OCI-LY7 (cell line): ENCODE data around the gene NFE2L1. TPM values are rescaled to one million over a fixed set of nuclear protein-coding genes. Genes with fewer than 3 reads are reported as not detected.

ENCODE experiments used
- BruUV-seq: library from RNA; stranded (reverse); fragments of 400-500 nt; replicated peaks from 2 replicates; lab custom pipeline; 2021; lab: Mats Ljungman, UMichigan
- CTCF ChIA-PET: fragments of 300-600 bp; sonication (Branson Sonifier 250); formaldehyde crosslinking; loops from one replicate; lab custom pipeline; 2022; ENCODE audit warnings: antibody characterized with exemption; ENCODE audit not compliant: unreplicated experiment; lab: Charles Lee
- POLR2A ChIA-PET: fragments of 300-600 bp; sonication (Branson Sonifier 250); formaldehyde crosslinking; loops from one replicate; lab custom pipeline; 2022; ENCODE audit warnings: antibody characterized with exemption; lab: Charles Lee
- DNase-seq: peaks from one replicate; pipeline ENCODE4 v3.0.0-alpha.2; 2015; ENCODE audit warnings: low spot score
- H2AFZ ChIP-seq: fragments of 200-600 bp; sonication (generic), shearing (Covaris generic); 2 replicates; pipeline ENCODE4 v1.6.1; 2014; ENCODE audit warnings: mild to moderate bottlenecking, antibody characterized with exemption, low read length, moderate library complexity
- H3K27ac ChIP-seq: fragments of 200-600 bp; sonication (generic); 2 replicates; pipeline ENCODE4 v1.5.1; 2014; ENCODE audit warnings: mixed run types, low read depth, mild to moderate bottlenecking, moderate library complexity, low read length, inconsistent platforms; ENCODE audit not compliant: poor library complexity, severe bottlenecking
- H3K36me3 ChIP-seq: fragments of 200-600 bp; sonication (generic); 2 replicates; pipeline ENCODE4 v1.6.1; 2014; ENCODE audit warnings: mild to moderate bottlenecking, antibody characterized with exemption, low read length, moderate library complexity, mixed read lengths; ENCODE audit not compliant: insufficient read depth
- H3K4me1 ChIP-seq: fragments of 200-600 bp; sonication (generic); 2 replicates; pipeline ENCODE4 v1.5.1; 2014; ENCODE audit warnings: mild to moderate bottlenecking, low read length; ENCODE audit not compliant: insufficient read depth, poor library complexity, severe bottlenecking
- H3K4me2 ChIP-seq: fragments of 200-600 bp; sonication (generic); 2 replicates; pipeline ENCODE4 v1.6.1; 2014; ENCODE audit warnings: mild to moderate bottlenecking, low read length
- H3K4me3 ChIP-seq: fragments of 200-600 bp; sonication (generic); 2 replicates; pipeline ENCODE4 v1.5.1; 2014; ENCODE audit warnings: mild to moderate bottlenecking, low read depth, low read length; ENCODE audit not compliant: poor library complexity, severe bottlenecking
- H3K79me2 ChIP-seq: fragments of 200-600 bp; sonication (generic); 2 replicates; pipeline ENCODE4 v1.6.1; 2016; ENCODE audit warnings: low read depth, mild to moderate bottlenecking, low read length, moderate library complexity, mixed read lengths; ENCODE audit not compliant: insufficient read depth
- H3K9me2 ChIP-seq: fragments of 200-600 bp; sonication (generic); 2 replicates; pipeline ENCODE4 v1.6.1; 2016; ENCODE audit warnings: mild to moderate bottlenecking, low read length, mixed read lengths; ENCODE audit not compliant: insufficient read depth
- H3K9me3 ChIP-seq: fragments of 200-600 bp; sonication (generic); 2 replicates; pipeline ENCODE4 v1.6.1; 2014; ENCODE audit warnings: mild to moderate bottlenecking, mixed run types, low read length, mixed read lengths
- H4K20me1 ChIP-seq: fragments of 200-600 bp; sonication (generic); 2 replicates; pipeline ENCODE4 v1.6.1; 2014; ENCODE audit warnings: mild to moderate bottlenecking, antibody characterized with exemption, low read length, moderate library complexity, mixed read lengths; ENCODE audit not compliant: insufficient read depth
- CTCF ChIP-seq: fragments of 200-600 bp; sonication (generic); conservative IDR thresholded peaks from 2 replicates; pipeline ENCODE4 v1.5.1; 2014; ENCODE audit warnings: mild to moderate bottlenecking, antibody characterized with exemption, low read length, moderate library complexity, mixed read lengths
- EZH2phosphoT487 ChIP-seq: fragments of 200-600 bp; sonication (generic); IDR thresholded peaks from 2 replicates; pipeline ENCODE4 v1.6.1; 2018; ENCODE audit warnings: low read depth, borderline replicate concordance, mild to moderate bottlenecking, mixed run types, antibody characterized with exemption, low read length, moderate library complexity, mixed read lengths
- intact Hi-C: fragments of 100-400 bp; cut with micrococcal nuclease; formaldehyde crosslinking; loops from one replicate; pipeline ENCODE4 v1.10.0; 2022; ENCODE audit not compliant: unreplicated experiment
- total RNA-seq, 2 experiments: library from RNA; depleted of rRNA in 1 of 2; stranded (reverse); fragments of >200 nt in 1 of 2; shearing (Covaris generic) in 1 of 2; gene quantifications; 2 replicates each; pipeline ENCODE4 v1.2.3, GENCODE V29; 2014 to 2022

The NFE2L1 gene
- total RNA-seq, 2 experiments from 2014 or later: 42.3 to 106 TPM

- BruUV-seq: no TSS peak
- no peak for TF ChIP-seq EZH2phosphoT487
- no peak for TF ChIP-seq CTCF
- intact Hi-C loops: no loop called here
- Histone ChIP-seq H3K9me3 (no peaks in the 10 kb centered on the region), H3K4me1 (peaks cover 40% of the 10 kb centered on the region), H3K79me2 (no peaks in the 10 kb centered on the region), H3K9me2 (no peaks in the 10 kb centered on the region), H3K4me3 (no peak overlapping the region), H3K27ac (no peak overlapping the region), H3K36me3 (no peaks in the 10 kb centered on the region), H2AFZ (no peak overlapping the region), H3K4me2 (no peak overlapping the region), H4K20me1 (no peaks in the 10 kb centered on the region)
- ChIA-PET POLR2A (interaction anchor here (0.6 kb wide), 2 partner anchors 261 to 266 kb away, joined by 3 read pairs; no protein-coding TSS in a partner anchor), CTCF (no interaction called here)
- no peak for DNase-seq
Observed at GRCh38 chr17:48021934-48022333, 26.2 kb upstream of the NFE2L1 start.

GRCh38 chr17:48022901-48023300 is 25.3 kb upstream of the NFE2L1 start:
- H3K36me3 ChIP-seq: no peaks in the 10 kb centered on the region
- intact Hi-C loops: no loop called here
- POLR2A ChIA-PET: no interaction called here
- no peaks in the 10 kb centered on the region for H3K9me2 ChIP-seq
- no peak for DNase-seq
- TF ChIP-seq EZH2phosphoT487 (no peak), CTCF (no peak)
- peak overlapping the region; percentile 76 for H2AFZ ChIP-seq
- H3K79me2 ChIP-seq: no peaks in the 10 kb centered on the region
- H3K4me1 ChIP-seq: peaks cover 32% of the 10 kb centered on the region
- H3K27ac ChIP-seq: no peak overlapping the region
- CTCF ChIA-PET: no interaction called here
- peak overlapping the region; percentile 84 for H3K4me2 ChIP-seq
- H3K4me3 ChIP-seq: peak overlapping the region; percentile 61
- H3K9me3 ChIP-seq: no peaks in the 10 kb centered on the region
- no TSS peak for BruUV-seq
- no peaks in the 10 kb centered on the region for H4K20me1 ChIP-seq

GRCh38 chr17:48023400-48024148 is 24.6 kb upstream of the NFE2L1 start:
- H3K27ac ChIP-seq: no peak overlapping the region
- intact Hi-C loops: loop anchor here (2.0 kb wide), 2 partner anchors 25 to 77 kb away; partner anchors contain the start of genes CBX1 and NFE2L1
- peaks cover 32% of the 10 kb centered on the region for H3K4me1 ChIP-seq
- DNase-seq: peak; percentile 71
- no peaks in the 10 kb centered on the region for H4K20me1 ChIP-seq
- H2AFZ ChIP-seq: peak overlapping the region; percentile 76
- BruUV-seq: no TSS peak
- peak overlapping the region; percentile 61 for H3K4me3 ChIP-seq
- H3K9me3 ChIP-seq: no peaks in the 10 kb centered on the region
- H3K79me2 ChIP-seq: no peaks in the 10 kb centered on the region
- no peaks in the 10 kb centered on the region for H3K9me2 ChIP-seq
- peak overlapping the region; percentile 84 for H3K4me2 ChIP-seq
- no peaks in the 10 kb centered on the region for H3K36me3 ChIP-seq
- ChIA-PET POLR2A (no interaction called here), CTCF (no interaction called here)
- TF ChIP-seq EZH2phosphoT487 (no peak), CTCF (no peak)
